Erythroblast (primary cell): ENCODE data around the gene HAUS1.
A peak's percentile ranks its signal among the peaks of the same experiment; 100 is the strongest.

Experiments
- DNase-seq, 2 experiments: peaks; one replicate each; lab custom pipeline; 2025; lab: John Stamatoyannopoulos, UW
- GATA1 ChIP-seq: IDR thresholded peaks from 2 replicates; pipeline ENCODE4 v1.6.1; 2011; ENCODE audit warnings: low read depth, mild to moderate bottlenecking, control low read depth, low read length, moderate library complexity
- POLR2A ChIP-seq: IDR thresholded peaks from 2 replicates; pipeline ENCODE4 v1.6.1; 2011; ENCODE audit warnings: mild to moderate bottlenecking, low read length

The HAUS1 gene

GRCh38 chr18:46171331-46171730, 67.1 kb downstream of the HAUS1 start:
- no peak for DNase-seq
- TF ChIP-seq GATA1 (no peak), POLR2A (no peak)

- peak; percentile 84 for TF ChIP-seq POLR2A
- TF ChIP-seq GATA1, result no peak
- DNase-seq, result peak; percentile 96 to 98
These were observed 69.5 kb downstream of the HAUS1 start for GRCh38 chr18:46173393-46174341.

GRCh38 chr18:46174342-46175041, 70.3 kb downstream of the HAUS1 start:
- DNase-seq, result peak; percentile 72 to 79
- no peak for TF ChIP-seq GATA1
- TF ChIP-seq POLR2A, result peak; percentile 19

GRCh38 chr18:46176001-46176400, 71.8 kb downstream of the HAUS1 start:
- no peak for DNase-seq
- TF ChIP-seq POLR2A (no peak), GATA1 (no peak)
